Endothelial cell of umbilical vein (primary cell): Measurements from ENCODE around the gene FHIT. TPM values are rescaled to one million over a fixed set of nuclear protein-coding genes. Genes with fewer than 3 reads are reported as not detected.

Experiments
- BruUV-seq: library from RNA; stranded (reverse); fragments of 400-500 nt; replicated peaks from 2 replicates; lab custom pipeline; 2021; lab: Mats Ljungman, UMichigan
- CTCF ChIA-PET: fragments of 300-600, 350-600 bp; sonication (Branson Sonifier 250); formaldehyde crosslinking; loops from one replicate; lab custom pipeline; 2021; ENCODE audit warnings: antibody characterized with exemption, inconsistent platforms; lab: Charles Lee
- POLR2A ChIA-PET: fragments of 300-600, 350-600 bp; sonication (Branson Sonifier 250); formaldehyde crosslinking; loops from one replicate; lab custom pipeline; 2021; ENCODE audit warnings: antibody characterized with exemption, inconsistent platforms; lab: Charles Lee
- DNase-seq: peaks from one replicate; pipeline ENCODE4 v3.0.0-alpha.2; 2011; ENCODE audit warnings: low read depth, low spot score
- FAIRE-seq: peaks from 2 replicates; lab custom pipeline; 2011; peaks lifted over from hg19 to GRCh38; lab: Jason Lieb, UNC
- H2AFZ ChIP-seq: 2 replicates; pipeline ENCODE4 v1.6.0; 2012; ENCODE audit warnings: low read depth, low read length, control low read depth, inconsistent platforms
- H3K27ac ChIP-seq: 2 replicates; pipeline ENCODE4 v1.5.1; 2011; ENCODE audit warnings: low read depth, mild to moderate bottlenecking, control low read depth, low read length, moderate library complexity; ENCODE audit not compliant: insufficient read depth
- H3K27me3 ChIP-seq, 2 experiments: 2 replicates each; pipeline versions ENCODE4 v1.6.0 to v1.6.1; 2011; ENCODE audit warnings: low read length in 2 of 2, mixed read lengths in 1 of 2; ENCODE audit not compliant: control insufficient read depth in 2 of 2, insufficient read depth in 2 of 2
- H3K36me3 ChIP-seq, 2 experiments: 2 replicates in 1 of 2; 3 replicates in 1 of 2; pipeline ENCODE4 v1.5.1; 2011; ENCODE audit warnings: low read length in 2 of 2, mild to moderate bottlenecking in 1 of 2, moderate library complexity in 1 of 2; ENCODE audit not compliant: control insufficient read depth in 2 of 2, insufficient read depth in 2 of 2; ENCODE audit errors: extremely low read depth in 1 of 2
- H3K4me1 ChIP-seq: 3 replicates; pipeline ENCODE4 v1.5.1; 2011; ENCODE audit warnings: mild to moderate bottlenecking, low read length; ENCODE audit not compliant: control insufficient read depth, insufficient read depth; ENCODE audit errors: extremely low read depth
- H3K4me2 ChIP-seq: 2 replicates; pipeline ENCODE4 v1.6.1; 2011; ENCODE audit warnings: low read length, control low read depth, mixed read lengths; ENCODE audit not compliant: insufficient read depth
- H3K4me3 ChIP-seq, 3 experiments: fragments of 200-600 bp in 1 of 3; sonication (generic), shearing (Covaris generic) in 1 of 3; replicated peaks in 1 of 3; 2 replicates each; pipeline ENCODE4 v1.5.1; 2011 to 2016; ENCODE audit warnings: control low read depth in 3 of 3, low read length in 3 of 3, mild to moderate bottlenecking in 2 of 3, inconsistent platforms in 1 of 3, low read depth in 1 of 3, moderate library complexity in 1 of 3; ENCODE audit not compliant: insufficient read depth in 1 of 3
- H3K79me2 ChIP-seq: 2 replicates; pipeline ENCODE4 v1.6.0; 2012; ENCODE audit warnings: low read length, inconsistent platforms; ENCODE audit not compliant: control insufficient read depth, insufficient read depth
- H3K9ac ChIP-seq: replicated peaks from 2 replicates; pipeline ENCODE3; 2011; ENCODE audit warnings: low read length, control low read depth; ENCODE audit not compliant: insufficient read depth; ENCODE audit errors: extremely low read depth
- H3K9me1 ChIP-seq: replicated peaks from 3 replicates; pipeline ENCODE4 v1.6.0; 2011; ENCODE audit warnings: mild to moderate bottlenecking, low read length; ENCODE audit not compliant: control insufficient read depth, insufficient read depth; ENCODE audit errors: extremely low read depth
- H3K9me3 ChIP-seq: replicated peaks from 2 replicates; pipeline ENCODE4 v1.5.1; 2012; ENCODE audit warnings: low read length, inconsistent platforms; ENCODE audit not compliant: control insufficient read depth, insufficient read depth
- H4K20me1 ChIP-seq: replicated peaks from 2 replicates; pipeline ENCODE3; 2011; ENCODE audit warnings: mild to moderate bottlenecking, low read length; ENCODE audit not compliant: control insufficient read depth, insufficient read depth; ENCODE audit errors: extremely low read depth
- CTCF ChIP-seq, 2 donors: IDR thresholded peaks; 1 replicate in 1 of 2; 2 replicates in 1 of 2; pipeline ENCODE4 v1.5.1; 2011; ENCODE audit warnings: low read length in 2 of 2, mild to moderate bottlenecking in 2 of 2, moderate library complexity in 2 of 2, control low read depth in 1 of 2, inconsistent platforms in 1 of 2, low read depth in 1 of 2; ENCODE audit not compliant: insufficient read depth in 1 of 2; ENCODE audit errors: extremely low read depth in 1 of 2
- EZH2 ChIP-seq: IDR thresholded peaks from 2 replicates; pipeline ENCODE4 v1.6.1; 2012; ENCODE audit warnings: borderline replicate concordance, low read depth, mild to moderate bottlenecking, moderate library complexity, low read length, inconsistent platforms; ENCODE audit not compliant: severe bottlenecking
- FOS ChIP-seq: IDR thresholded peaks from 2 replicates; pipeline ENCODE4 v1.6.1; 2011; ENCODE audit warnings: mild to moderate bottlenecking, low read length, moderate library complexity, borderline replicate concordance; ENCODE audit not compliant: insufficient read depth
- GATA2 ChIP-seq: IDR thresholded peaks from 2 replicates; pipeline ENCODE4 v1.7.0; 2011; ENCODE audit warnings: low read depth, mild to moderate bottlenecking, moderate library complexity, mixed read lengths, low read length; ENCODE audit not compliant: insufficient read length, insufficient read depth
- JUN ChIP-seq: IDR thresholded peaks from 2 replicates; pipeline ENCODE4 v1.6.1; 2011; ENCODE audit warnings: borderline replicate concordance, low read depth; ENCODE audit not compliant: insufficient read length, insufficient read depth
- MAX ChIP-seq: IDR thresholded peaks from 2 replicates; pipeline ENCODE4 v1.6.1; 2011; ENCODE audit not compliant: insufficient read depth, insufficient read length
- MYC ChIP-seq: IDR thresholded peaks from one replicate; pipeline ENCODE4 v1.6.1; 2011; ENCODE audit warnings: mild to moderate bottlenecking, low read depth, low read length
- POLR2A ChIP-seq: IDR thresholded peaks from 2 replicates; pipeline ENCODE4 v1.6.1; 2012; ENCODE audit warnings: low read depth, mild to moderate bottlenecking, control low read depth, low read length
- POLR2AphosphoS5 ChIP-seq: IDR thresholded peaks from 2 replicates; pipeline ENCODE4 v1.6.1; 2012; ENCODE audit warnings: low read depth, mild to moderate bottlenecking, control low read depth, low read length, moderate library complexity; ENCODE audit not compliant: insufficient read depth
- dilution Hi-C: fragments of 300-500 bp; cut with MboI; formaldehyde crosslinking; loops from one replicate; pipeline ENCODE4 v1.15.0; 2019; ENCODE audit warnings: low sequenced_read_pairs; ENCODE audit not compliant: extremely low pct_ligation_motif_present
- intact Hi-C: fragments of 100-400 bp; cut with micrococcal nuclease; formaldehyde crosslinking; loops from one replicate; pipeline ENCODE4 v1.10.0; 2022
- polyA plus RNA-seq, 4 experiments: library from polyadenylated mRNA; depleted of rRNA in 3 of 4; stranded (reverse) in 3 of 4; unstranded in 1 of 4; fragments of >200 nt; gene quantifications; 2 replicates each; pipeline versions ENCODE4 v1.2.1 to v1.2.3, GENCODE V29; 2011 to 2012; ENCODE audit warnings: missing spikeins in 1 of 4
- total RNA-seq: library from RNA; stranded (reverse); gene quantifications from 2 replicates; pipeline ENCODE4 v1.2.3, GENCODE V29; 2021

Gene FHIT
- total and polyA plus RNA-seq, 2 donors (not counting 3 experiments of a cell fraction or from before 2014, with no cell fraction given) = 0.47 to 2.2 TPM

GRCh38 chr3:61200270-61200669 lies 51.0 kb downstream of the FHIT start:
- CTCF ChIA-PET = no interaction called here
- TF ChIP-seq POLR2A = no peak
- no peak for TF ChIP-seq JUN
- no peak for TF ChIP-seq EZH2
- no peak for TF ChIP-seq MAX
- no peak for TF ChIP-seq GATA2
- TF ChIP-seq CTCF (IDR thresholded peaks at IDR 0.05; ENCODE audit: extremely low read depth in 1 of 2, insufficient read depth in 1 of 2, low read depth in 1 of 2, low read length in 2 of 2) = no peak
- TF ChIP-seq FOS = no peak
- TF ChIP-seq MYC = no peak
- no peak for TF ChIP-seq POLR2AphosphoS5
- Histone ChIP-seq H3K27ac (no peak overlapping the region), H3K4me3 (no peak overlapping the region), H4K20me1 (no peaks in the 10 kb centered on the region), H3K4me2 (no peak overlapping the region), H3K9me3 (no peaks in the 10 kb centered on the region), H3K27me3 (no peaks in the 10 kb centered on the region), H3K9me1 (no peaks in the 10 kb centered on the region), H3K79me2 (no peaks in the 10 kb centered on the region), H2AFZ (no peak overlapping the region), H3K9ac (no peak overlapping the region), H3K36me3 (no peaks in the 10 kb centered on the region), H3K4me1 (no peaks in the 10 kb centered on the region)
- DNase-seq (no peak), FAIRE-seq (no peak)
- no TSS peak for BruUV-seq
- dilution Hi-C loops = no loop called here
- intact Hi-C loops = no loop called here
- POLR2A ChIA-PET = no interaction called here
